Measurements from ENCODE around the gene RADIL.

The RADIL gene

DNA sequence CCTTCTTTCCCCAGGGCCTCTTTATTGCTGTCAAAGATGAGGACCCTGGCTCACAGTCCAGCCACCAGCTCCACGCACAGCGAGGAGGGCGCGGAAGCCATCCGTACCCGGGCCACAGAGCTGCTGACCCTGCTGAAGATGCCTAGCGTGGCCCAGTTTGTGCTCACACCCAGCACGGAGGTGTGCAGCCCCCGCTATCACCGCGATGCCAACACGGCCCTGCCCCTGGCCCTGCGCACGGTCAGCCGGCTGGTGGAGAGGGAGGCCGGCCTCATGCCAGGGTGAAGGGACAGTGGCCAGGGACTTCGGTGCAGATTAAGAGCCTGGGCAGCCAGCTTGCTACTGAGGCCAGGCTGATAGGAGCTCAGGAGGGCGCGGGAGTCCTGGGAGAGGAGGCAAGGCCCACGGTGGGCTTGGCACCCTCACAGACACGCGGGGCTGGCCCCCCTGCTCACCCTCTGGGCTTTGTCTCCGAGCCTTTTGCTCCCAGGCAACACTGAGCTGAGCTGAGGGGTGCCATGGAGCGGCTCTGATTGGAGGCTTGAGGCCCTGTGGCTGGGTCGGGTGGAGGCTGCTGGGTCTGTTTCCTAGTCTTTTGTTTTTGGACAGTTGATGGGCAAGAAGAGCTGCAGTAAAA lies 92.3 kb downstream of the RADIL start:
- no peak for DNase-seq

DNA sequence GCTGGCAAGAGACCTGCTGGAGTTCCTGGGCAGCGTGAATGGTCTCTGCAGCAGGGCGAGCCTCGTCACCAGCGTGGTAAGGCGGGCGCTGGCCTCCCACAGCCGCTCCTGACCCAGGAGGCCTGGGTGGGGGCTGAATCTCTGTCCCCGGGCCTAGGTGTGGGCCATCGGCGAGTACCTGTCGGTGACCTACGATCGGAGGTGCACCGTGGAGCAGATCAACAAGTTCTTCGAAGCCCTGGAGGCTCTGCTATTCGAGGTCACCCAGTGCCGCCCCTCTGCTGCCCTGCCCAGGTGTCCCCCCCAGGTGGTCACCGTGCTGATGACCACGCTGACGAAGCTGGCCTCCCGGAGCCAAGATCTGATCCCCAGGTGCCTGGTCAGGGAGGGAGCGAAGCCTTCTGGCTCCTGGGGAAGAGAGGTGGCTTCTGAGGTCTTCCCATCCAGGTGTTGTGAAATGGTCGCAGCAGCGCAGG lies 93.0 kb downstream of the RADIL start:
- DNase-seq, result no peak

- DNase-seq, result no peak
Observed at GRCh38 chr7:4790078-4790465, 93.4 kb downstream of the RADIL start.

DNA sequence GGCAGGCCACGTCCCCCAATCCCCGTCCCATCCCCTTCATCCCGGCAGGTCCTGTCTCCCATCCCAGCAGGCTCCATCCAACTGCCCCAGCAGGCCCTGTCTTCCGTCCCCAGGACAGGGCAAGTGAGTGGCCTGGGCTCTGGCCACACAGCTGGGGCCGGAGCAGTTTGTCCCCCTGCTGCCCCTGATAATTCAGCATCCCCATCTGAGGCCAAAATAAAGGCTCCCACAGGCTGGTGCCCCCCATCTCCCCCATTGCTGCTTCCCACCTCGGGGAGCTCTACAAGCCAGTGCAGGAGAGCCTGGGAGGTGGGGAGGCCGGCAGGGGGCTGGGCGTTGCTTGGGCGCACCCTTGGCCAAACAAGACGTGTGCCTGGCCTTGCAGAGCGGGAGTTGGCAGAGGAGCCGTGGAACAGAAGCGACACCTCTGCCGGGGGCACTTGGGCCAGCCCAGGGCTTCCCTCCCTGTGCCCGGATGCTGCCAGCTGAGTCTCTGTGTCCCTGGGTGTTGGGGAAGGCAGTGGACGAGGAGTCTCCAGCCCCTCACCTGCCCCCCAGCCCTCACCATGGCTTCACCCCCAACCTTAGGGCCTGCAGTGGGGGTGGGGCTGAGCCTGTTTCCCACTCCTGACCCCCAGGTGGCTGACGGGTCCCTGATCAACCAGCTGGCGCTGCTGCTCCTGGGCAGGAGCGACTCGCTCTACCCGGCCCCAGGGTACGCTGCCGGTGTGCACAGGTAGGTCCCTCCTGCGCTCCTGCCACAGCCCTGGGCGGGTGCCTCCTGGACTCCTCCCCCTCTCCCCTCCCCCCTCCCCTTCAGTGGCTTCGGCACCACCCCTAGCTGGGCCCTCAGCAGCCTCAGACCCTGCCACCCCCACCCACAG lies 94.1 kb downstream of the RADIL start:
- no peak for DNase-seq

- DNase-seq, result no peak
Observed at GRCh38 chr7:4788627-4789189, 94.8 kb downstream of the RADIL start.

GRCh38 chr7:4787947-4788626 lies 95.4 kb downstream of the RADIL start:
- DNase-seq, result no peak

GRCh38 chr7:4787541-4787940 lies 96.0 kb downstream of the RADIL start:
- no peak for DNase-seq

DNA sequence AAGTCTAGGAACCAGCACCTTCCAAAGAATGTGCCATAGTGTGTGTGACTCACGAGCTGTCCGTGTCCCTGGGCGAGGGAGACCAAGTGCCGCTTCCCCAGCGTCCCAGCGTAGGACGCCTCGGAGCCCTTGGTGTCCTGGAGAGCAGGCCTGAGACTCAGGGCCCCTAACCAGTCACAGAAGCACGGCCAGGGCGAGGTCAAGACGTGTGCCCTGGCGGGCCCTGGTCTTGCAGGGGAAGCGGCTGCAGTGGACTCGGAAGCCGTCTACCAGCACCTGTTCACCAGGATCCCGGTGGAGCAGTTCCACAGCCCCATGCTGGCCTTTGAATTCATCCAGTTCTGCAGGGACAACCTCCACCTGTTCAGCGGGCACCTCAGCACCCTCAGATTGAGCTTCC lies 97.5 kb downstream of the RADIL start:
- DNase-seq, result no peak

GRCh38 chr7:4785371-4785770 lies 98.1 kb downstream of the RADIL start:
- no peak for DNase-seq

GRCh38 chr7:4784799-4785198 lies 98.7 kb downstream of the RADIL start:
- no peak for DNase-seq

GRCh38 chr7:4783762-4784351 lies 99.7 kb downstream of the RADIL start:
- no peak for DNase-seq

DNA sequence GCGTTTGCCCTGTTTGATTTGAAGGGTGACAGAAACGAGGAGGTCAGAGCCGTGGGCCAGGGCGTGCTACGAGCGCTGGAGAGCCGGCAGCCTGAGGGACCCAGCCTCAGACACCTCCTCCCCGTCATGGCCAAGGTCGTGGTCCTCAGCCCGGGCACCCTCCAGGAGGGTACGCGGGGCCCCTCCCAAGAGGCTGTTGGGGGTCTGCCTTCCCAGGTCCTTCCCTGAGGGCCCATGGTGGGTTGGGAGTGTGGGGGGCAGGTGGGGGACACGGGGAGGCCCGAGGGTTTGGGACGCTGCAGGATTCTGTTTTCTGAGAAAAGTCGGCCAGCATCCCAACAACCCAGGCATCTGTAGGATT lies 100.2 kb downstream of the RADIL start:
- DNase-seq, result no peak

DNA sequence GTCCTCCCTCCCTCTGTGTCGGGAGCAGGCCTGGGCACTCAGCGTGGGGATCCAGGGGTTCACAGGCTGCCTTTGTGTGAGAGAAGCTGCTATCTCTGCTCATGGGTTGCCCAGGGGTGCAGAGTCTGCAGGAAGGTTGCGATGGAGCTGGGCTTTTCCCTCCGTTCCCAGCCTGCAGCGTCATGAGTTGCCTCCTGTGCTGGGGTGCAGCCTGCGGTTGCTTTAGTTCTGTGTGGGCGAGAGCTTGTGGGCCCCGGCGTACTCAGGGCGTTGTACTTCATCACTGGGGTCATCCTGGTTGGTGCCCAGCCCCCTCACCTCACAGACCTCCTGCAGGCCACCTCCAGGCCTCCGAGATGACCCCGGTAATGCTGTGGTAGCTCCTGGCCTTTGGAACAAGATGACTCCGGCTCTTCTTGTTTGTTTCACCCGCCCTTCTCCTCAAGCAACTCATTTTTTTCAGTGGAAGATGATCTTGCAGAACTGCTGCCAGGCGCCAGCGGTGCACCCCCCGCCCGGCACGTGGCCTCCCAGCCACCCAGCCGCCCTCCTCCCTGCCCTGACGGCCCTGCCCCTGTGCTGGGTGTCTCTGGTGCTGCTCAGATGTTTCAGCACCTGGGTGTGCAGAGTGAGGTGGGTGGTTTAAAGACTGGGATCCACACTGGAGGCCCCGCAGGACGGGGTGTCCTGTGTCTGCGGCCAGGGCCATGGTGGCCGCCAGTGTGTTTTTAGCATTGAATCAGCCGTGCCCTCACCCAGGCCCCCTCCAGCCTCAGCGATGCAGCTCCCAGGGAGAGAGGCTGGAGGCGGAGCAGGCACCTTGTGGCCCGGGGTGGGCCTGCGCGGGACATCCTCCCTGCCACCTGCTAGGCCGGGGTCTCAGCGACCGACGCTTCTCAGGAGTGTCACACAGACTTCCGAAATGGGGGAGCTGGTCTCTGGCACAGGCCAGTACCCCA lies 100.9 kb downstream of the RADIL start:
- DNase-seq, result no peak

- DNase-seq, result no peak
Observed at GRCh38 chr7:4781366-4782069, 102.0 kb downstream of the RADIL start.

- DNase-seq, result no peak
Observed at GRCh38 chr7:4779118-4779517, 104.4 kb downstream of the RADIL start.

DNA sequence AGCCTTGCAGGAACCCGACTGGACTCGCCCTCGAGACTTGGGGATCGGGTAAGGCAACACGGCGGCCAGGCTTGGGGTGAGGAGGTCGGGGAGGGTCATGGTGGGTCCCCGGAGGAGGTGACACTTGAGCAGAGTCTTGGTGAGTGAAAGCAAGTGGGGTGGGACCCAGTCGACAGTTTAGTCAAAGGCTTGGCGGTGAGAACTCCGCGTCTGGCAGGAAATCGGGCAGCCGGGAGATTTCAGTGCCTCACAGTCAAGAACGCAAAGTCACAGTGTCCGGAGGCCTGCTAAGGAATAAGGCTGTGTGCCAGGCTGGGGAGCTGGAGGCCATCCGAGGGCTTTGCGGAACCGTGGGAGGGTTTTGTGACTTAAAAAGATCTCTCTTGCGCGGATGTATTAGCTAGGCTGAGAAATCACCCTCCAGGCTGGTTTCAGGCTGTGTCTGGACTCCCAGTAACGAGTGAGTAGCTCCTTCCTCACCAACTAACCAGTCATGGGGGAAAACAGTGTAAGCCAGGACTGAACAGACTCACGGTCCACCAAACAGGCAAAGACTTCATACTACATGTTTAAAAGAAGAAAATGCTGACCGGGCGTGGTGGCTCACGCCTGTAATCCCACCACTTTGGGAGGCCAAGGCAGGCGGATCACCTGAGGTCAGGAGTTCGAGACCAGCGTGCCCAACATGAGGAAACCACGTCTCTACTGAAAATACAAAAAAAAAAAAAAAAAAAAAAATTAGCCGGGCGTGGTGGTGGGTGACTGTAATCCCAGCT lies 107.5 kb downstream of the RADIL start:
- peak; percentile 59 for DNase-seq

DNA sequence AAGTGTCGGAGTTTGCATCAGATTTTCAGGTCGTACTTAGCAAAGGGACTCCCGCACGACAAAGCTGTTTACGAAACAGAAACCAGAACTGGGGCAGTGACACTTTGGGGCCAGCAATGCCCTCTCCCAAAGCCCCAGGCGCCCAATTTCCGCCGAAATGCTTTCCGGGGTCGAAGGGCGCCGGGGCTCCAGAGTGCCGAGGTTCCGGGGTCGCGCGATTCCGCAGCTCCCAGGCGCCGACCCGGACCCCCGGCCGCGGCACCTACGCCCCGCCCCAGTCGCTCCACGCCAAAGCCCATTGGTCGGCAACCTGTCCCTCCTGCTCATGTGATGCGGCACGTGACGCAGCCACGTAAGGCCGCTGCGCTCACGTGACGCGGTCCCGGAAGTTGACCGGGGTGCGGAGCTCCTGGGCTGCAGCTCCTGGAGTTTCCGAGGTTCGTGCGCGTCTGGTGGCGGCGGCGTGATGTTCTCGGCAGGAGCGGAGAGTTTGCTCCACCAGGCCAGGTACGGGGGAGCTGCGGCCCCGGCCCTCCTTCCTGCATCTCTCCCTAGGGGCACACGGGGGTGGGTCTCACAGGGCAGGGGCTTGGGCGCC lies 108.2 kb downstream of the RADIL start, which contains the start of gene AP5Z1:
TSS of gene AP5Z1 (plus strand) at position 374 of the 598 bp plus-strand sequence. CDS start at position 467, 93 bp downstream.
- peak; percentile 96 for DNase-seq

GRCh38 chr7:4774658-4775249 lies 108.8 kb downstream of the RADIL start:
- DNase-seq, result no peak

DNA sequence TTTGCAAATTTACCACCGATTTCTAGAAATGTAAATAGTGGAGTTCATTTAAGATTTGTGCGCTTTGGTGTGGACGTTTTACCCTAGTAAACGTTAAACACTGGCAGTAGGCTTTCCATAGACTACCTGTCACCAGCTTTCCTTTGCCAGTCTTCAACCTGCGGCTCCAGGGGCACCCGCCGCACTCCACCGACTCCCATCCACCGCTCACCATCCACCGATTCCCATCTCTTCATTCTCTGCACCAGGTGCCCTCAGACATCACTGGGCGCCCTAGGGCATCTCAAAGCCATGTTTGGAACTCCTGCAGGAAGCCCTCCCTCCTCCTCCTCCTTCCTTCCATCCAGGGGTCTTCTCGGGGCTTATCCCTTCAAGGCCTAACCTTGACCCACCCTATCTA lies 109.5 kb downstream of the RADIL start:
- DNase-seq, result no peak
